Endothelial cell of umbilical vein (primary cell): ENCODE results near the gene ZCWPW1. TPM values are rescaled to one million over a fixed set of nuclear protein-coding genes. Genes with fewer than 3 reads are reported as not detected.
"Not testable (repeated sequence)": the region's sequence is repeated elsewhere in the genome, so short reads cannot be mapped to it uniquely, and the experiment has no call there.

Experiments
- BruUV-seq: library from RNA; stranded (reverse); fragments of 400-500 nt; replicated peaks from 2 replicates; lab custom pipeline; 2021; lab: Mats Ljungman, UMichigan
- CTCF ChIA-PET: fragments of 300-600, 350-600 bp; sonication (Branson Sonifier 250); formaldehyde crosslinking; loops from one replicate; lab custom pipeline; 2021; ENCODE audit warnings: antibody characterized with exemption, inconsistent platforms; lab: Charles Lee
- POLR2A ChIA-PET: fragments of 300-600, 350-600 bp; sonication (Branson Sonifier 250); formaldehyde crosslinking; loops from one replicate; lab custom pipeline; 2021; ENCODE audit warnings: antibody characterized with exemption, inconsistent platforms; lab: Charles Lee
- DNase-seq: peaks from one replicate; pipeline ENCODE4 v3.0.0-alpha.2; 2011; ENCODE audit warnings: low read depth, low spot score
- FAIRE-seq: peaks from 2 replicates; lab custom pipeline; 2011; peaks lifted over from hg19 to GRCh38; lab: Jason Lieb, UNC
- H2AFZ ChIP-seq: 2 replicates; pipeline ENCODE4 v1.6.0; 2012; ENCODE audit warnings: low read depth, low read length, control low read depth, inconsistent platforms
- H3K27ac ChIP-seq: 2 replicates; pipeline ENCODE4 v1.5.1; 2011; ENCODE audit warnings: low read depth, mild to moderate bottlenecking, control low read depth, low read length, moderate library complexity; ENCODE audit not compliant: insufficient read depth
- H3K27me3 ChIP-seq, 2 experiments: 2 replicates each; pipeline versions ENCODE4 v1.6.0 to v1.6.1; 2011; ENCODE audit warnings: low read length in 2 of 2, mixed read lengths in 1 of 2; ENCODE audit not compliant: control insufficient read depth in 2 of 2, insufficient read depth in 2 of 2
- H3K36me3 ChIP-seq, 2 experiments: 2 replicates in 1 of 2; 3 replicates in 1 of 2; pipeline ENCODE4 v1.5.1; 2011; ENCODE audit warnings: low read length in 2 of 2, mild to moderate bottlenecking in 1 of 2, moderate library complexity in 1 of 2; ENCODE audit not compliant: control insufficient read depth in 2 of 2, insufficient read depth in 2 of 2; ENCODE audit errors: extremely low read depth in 1 of 2
- H3K4me1 ChIP-seq: 3 replicates; pipeline ENCODE4 v1.5.1; 2011; ENCODE audit warnings: mild to moderate bottlenecking, low read length; ENCODE audit not compliant: control insufficient read depth, insufficient read depth; ENCODE audit errors: extremely low read depth
- H3K4me2 ChIP-seq: 2 replicates; pipeline ENCODE4 v1.6.1; 2011; ENCODE audit warnings: low read length, control low read depth, mixed read lengths; ENCODE audit not compliant: insufficient read depth
- H3K4me3 ChIP-seq, 3 experiments: fragments of 200-600 bp in 1 of 3; sonication (generic), shearing (Covaris generic) in 1 of 3; replicated peaks in 1 of 3; 2 replicates each; pipeline ENCODE4 v1.5.1; 2011 to 2016; ENCODE audit warnings: control low read depth in 3 of 3, low read length in 3 of 3, mild to moderate bottlenecking in 2 of 3, inconsistent platforms in 1 of 3, low read depth in 1 of 3, moderate library complexity in 1 of 3; ENCODE audit not compliant: insufficient read depth in 1 of 3
- H3K79me2 ChIP-seq: 2 replicates; pipeline ENCODE4 v1.6.0; 2012; ENCODE audit warnings: low read length, inconsistent platforms; ENCODE audit not compliant: control insufficient read depth, insufficient read depth
- H3K9ac ChIP-seq: replicated peaks from 2 replicates; pipeline ENCODE3; 2011; ENCODE audit warnings: low read length, control low read depth; ENCODE audit not compliant: insufficient read depth; ENCODE audit errors: extremely low read depth
- H3K9me1 ChIP-seq: replicated peaks from 3 replicates; pipeline ENCODE4 v1.6.0; 2011; ENCODE audit warnings: mild to moderate bottlenecking, low read length; ENCODE audit not compliant: control insufficient read depth, insufficient read depth; ENCODE audit errors: extremely low read depth
- H3K9me3 ChIP-seq: replicated peaks from 2 replicates; pipeline ENCODE4 v1.5.1; 2012; ENCODE audit warnings: low read length, inconsistent platforms; ENCODE audit not compliant: control insufficient read depth, insufficient read depth
- H4K20me1 ChIP-seq: replicated peaks from 2 replicates; pipeline ENCODE3; 2011; ENCODE audit warnings: mild to moderate bottlenecking, low read length; ENCODE audit not compliant: control insufficient read depth, insufficient read depth; ENCODE audit errors: extremely low read depth
- EZH2 ChIP-seq: IDR thresholded peaks from 2 replicates; pipeline ENCODE4 v1.6.1; 2012; ENCODE audit warnings: borderline replicate concordance, low read depth, mild to moderate bottlenecking, moderate library complexity, low read length, inconsistent platforms; ENCODE audit not compliant: severe bottlenecking
- FOS ChIP-seq: IDR thresholded peaks from 2 replicates; pipeline ENCODE4 v1.6.1; 2011; ENCODE audit warnings: mild to moderate bottlenecking, low read length, moderate library complexity, borderline replicate concordance; ENCODE audit not compliant: insufficient read depth
- GATA2 ChIP-seq: IDR thresholded peaks from 2 replicates; pipeline ENCODE4 v1.7.0; 2011; ENCODE audit warnings: low read depth, mild to moderate bottlenecking, moderate library complexity, mixed read lengths, low read length; ENCODE audit not compliant: insufficient read length, insufficient read depth
- JUN ChIP-seq: IDR thresholded peaks from 2 replicates; pipeline ENCODE4 v1.6.1; 2011; ENCODE audit warnings: borderline replicate concordance, low read depth; ENCODE audit not compliant: insufficient read length, insufficient read depth
- MYC ChIP-seq: IDR thresholded peaks from one replicate; pipeline ENCODE4 v1.6.1; 2011; ENCODE audit warnings: mild to moderate bottlenecking, low read depth, low read length
- POLR2A ChIP-seq: IDR thresholded peaks from 2 replicates; pipeline ENCODE4 v1.6.1; 2012; ENCODE audit warnings: low read depth, mild to moderate bottlenecking, control low read depth, low read length
- POLR2AphosphoS5 ChIP-seq: IDR thresholded peaks from 2 replicates; pipeline ENCODE4 v1.6.1; 2012; ENCODE audit warnings: low read depth, mild to moderate bottlenecking, control low read depth, low read length, moderate library complexity; ENCODE audit not compliant: insufficient read depth
- dilution Hi-C: fragments of 300-500 bp; cut with MboI; formaldehyde crosslinking; loops from one replicate; pipeline ENCODE4 v1.15.0; 2019; ENCODE audit warnings: low sequenced_read_pairs; ENCODE audit not compliant: extremely low pct_ligation_motif_present
- intact Hi-C: fragments of 100-400 bp; cut with micrococcal nuclease; formaldehyde crosslinking; loops from one replicate; pipeline ENCODE4 v1.10.0; 2022
- polyA plus RNA-seq, 4 experiments: library from polyadenylated mRNA; depleted of rRNA in 3 of 4; stranded (reverse) in 3 of 4; unstranded in 1 of 4; fragments of >200 nt; gene quantifications; 2 replicates each; pipeline versions ENCODE4 v1.2.1 to v1.2.3, GENCODE V29; 2011 to 2012; ENCODE audit warnings: missing spikeins in 1 of 4
- total RNA-seq: library from RNA; stranded (reverse); gene quantifications from 2 replicates; pipeline ENCODE4 v1.2.3, GENCODE V29; 2021
- TF ChIP-seq, protein P1 (sequence below): IDR thresholded peaks from 2 replicates; pipeline ENCODE4 v1.6.1; 2011; ENCODE audit not compliant: insufficient read depth, insufficient read length
- TF ChIP-seq, protein P2 (sequence below), 2 donors: IDR thresholded peaks; 1 replicate in 1 of 2; 2 replicates in 1 of 2; pipeline ENCODE4 v1.5.1; 2011; ENCODE audit warnings: low read length in 2 of 2, mild to moderate bottlenecking in 2 of 2, moderate library complexity in 2 of 2, control low read depth in 1 of 2, inconsistent platforms in 1 of 2, low read depth in 1 of 2; ENCODE audit not compliant: insufficient read depth in 1 of 2; ENCODE audit errors: extremely low read depth in 1 of 2

Gene ZCWPW1
- total and polyA plus RNA-seq, 2 donors (not counting 3 experiments of a cell fraction or from before 2014, with no cell fraction given), result 0.31 to 0.32 TPM

DNA sequence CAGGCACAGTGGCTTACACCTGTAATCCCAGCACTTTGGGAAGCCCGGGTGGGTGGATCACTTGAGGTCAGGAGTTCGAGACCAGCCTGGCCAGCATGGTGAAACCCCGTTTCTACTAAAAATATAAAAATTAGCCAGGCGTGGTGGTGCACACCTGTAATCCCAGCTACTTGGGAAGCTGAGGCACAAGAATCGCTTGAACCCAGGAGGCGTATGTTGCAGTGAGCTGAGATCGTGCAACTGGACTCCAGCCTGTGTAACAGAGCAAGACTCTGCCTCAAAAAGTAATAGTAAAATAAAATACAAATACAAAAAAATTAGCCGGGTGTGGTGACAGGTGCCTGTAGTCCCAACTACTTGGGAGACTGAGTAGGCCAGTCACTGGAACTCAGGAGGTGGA, 10.2 kb upstream of the ZCWPW1 start:
- H2AFZ ChIP-seq, H3K27me3 ChIP-seq, H3K9me1 ChIP-seq, H3K36me3 ChIP-seq, H3K27ac ChIP-seq, H3K9ac ChIP-seq, intact Hi-C loops, H3K4me2 ChIP-seq, FAIRE-seq, H3K4me3 ChIP-seq, H4K20me1 ChIP-seq, DNase-seq, BruUV-seq, dilution Hi-C loops, H3K9me3 ChIP-seq: not testable (repeated sequence)
- ChIA-PET CTCF (interaction anchor here (0.6 to 1.0 kb wide), 2 partner anchors 8 to 350 kb away, joined by 4 read pairs; no protein-coding TSS in a partner anchor), POLR2A (interaction anchor here (0.7 to 2.9 kb wide), 2 partner anchors 10 to 14 kb away, joined by 7 to 29 read pairs; partner anchors contain the start of genes MEPCE and ZCWPW1)
- Histone ChIP-seq H3K79me2 (peaks cover 17% of the 10 kb centered on the region), H3K4me1 (peaks cover 21% of the 10 kb centered on the region)

DNA sequence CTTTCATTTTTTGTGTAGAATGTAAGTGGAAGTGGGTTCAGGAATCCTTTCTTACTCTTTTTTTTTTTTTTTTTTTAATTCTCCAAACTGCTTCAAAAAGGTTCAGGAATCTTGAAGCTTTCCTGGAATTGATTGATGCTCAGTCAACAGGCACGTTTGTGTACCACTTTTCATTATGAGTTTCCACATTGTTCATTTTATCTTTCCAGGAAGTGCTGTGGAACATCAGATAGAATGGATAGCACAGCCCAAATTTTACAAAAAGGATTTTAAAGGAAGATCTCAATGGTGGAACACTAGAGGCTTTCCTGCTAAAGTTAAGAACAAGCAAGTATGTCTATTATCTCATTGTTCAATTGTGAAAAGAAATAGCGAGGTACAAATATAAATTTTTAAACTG, 9.7 kb upstream of the ZCWPW1 start:
- intact Hi-C loops (no loop called here), dilution Hi-C loops (no loop called here)
- no peaks in the 10 kb centered on the region for H3K9me1 ChIP-seq
- no peaks in the 10 kb centered on the region for H4K20me1 ChIP-seq
- no TSS peak for BruUV-seq
- peaks cover 17% of the 10 kb centered on the region for H3K4me1 ChIP-seq
- H3K9me3 ChIP-seq, result no peaks in the 10 kb centered on the region
- H3K9ac ChIP-seq, result no peak overlapping the region
- FAIRE-seq (peak; percentile 64), DNase-seq (no peak)
- POLR2A ChIA-PET, result interaction anchor here (0.7 to 2.9 kb wide), 3 partner anchors 9 to 389 kb away, joined by 6 to 29 read pairs (median 7); partner anchors contain the start of genes EPHB4, MEPCE and ZCWPW1
- H3K4me3 ChIP-seq, result no peak overlapping the region
- peaks cover 17% of the 10 kb centered on the region for H3K79me2 ChIP-seq
- H3K27me3 ChIP-seq, result no peaks in the 10 kb centered on the region
- no peak overlapping the region for H3K27ac ChIP-seq
- no peak overlapping the region for H2AFZ ChIP-seq
- CTCF ChIA-PET, result interaction anchor here (0.6 to 2.2 kb wide), 4 partner anchors 9 to 350 kb away, joined by 4 to 6 read pairs (median 5); partner anchors contain the start of genes MEPCE and ZCWPW1
- TF ChIP-seq JUN, result no peak
- TF ChIP-seq GATA2, result no peak
- no peak for TF ChIP-seq FOS
- no peak for TF ChIP-seq POLR2AphosphoS5
- TF ChIP-seq, protein P1, sequence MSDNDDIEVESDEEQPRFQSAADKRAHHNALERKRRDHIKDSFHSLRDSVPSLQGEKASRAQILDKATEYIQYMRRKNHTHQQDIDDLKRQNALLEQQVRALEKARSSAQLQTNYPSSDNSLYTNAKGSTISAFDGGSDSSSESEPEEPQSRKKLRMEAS, result no peak
- TF ChIP-seq, protein P2, sequence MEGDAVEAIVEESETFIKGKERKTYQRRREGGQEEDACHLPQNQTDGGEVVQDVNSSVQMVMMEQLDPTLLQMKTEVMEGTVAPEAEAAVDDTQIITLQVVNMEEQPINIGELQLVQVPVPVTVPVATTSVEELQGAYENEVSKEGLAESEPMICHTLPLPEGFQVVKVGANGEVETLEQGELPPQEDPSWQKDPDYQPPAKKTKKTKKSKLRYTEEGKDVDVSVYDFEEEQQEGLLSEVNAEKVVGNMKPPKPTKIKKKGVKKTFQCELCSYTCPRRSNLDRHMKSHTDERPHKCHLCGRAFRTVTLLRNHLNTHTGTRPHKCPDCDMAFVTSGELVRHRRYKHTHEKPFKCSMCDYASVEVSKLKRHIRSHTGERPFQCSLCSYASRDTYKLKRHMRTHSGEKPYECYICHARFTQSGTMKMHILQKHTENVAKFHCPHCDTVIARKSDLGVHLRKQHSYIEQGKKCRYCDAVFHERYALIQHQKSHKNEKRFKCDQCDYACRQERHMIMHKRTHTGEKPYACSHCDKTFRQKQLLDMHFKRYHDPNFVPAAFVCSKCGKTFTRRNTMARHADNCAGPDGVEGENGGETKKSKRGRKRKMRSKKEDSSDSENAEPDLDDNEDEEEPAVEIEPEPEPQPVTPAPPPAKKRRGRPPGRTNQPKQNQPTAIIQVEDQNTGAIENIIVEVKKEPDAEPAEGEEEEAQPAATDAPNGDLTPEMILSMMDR (IDR thresholded peaks at IDR 0.05; ENCODE audit: extremely low read depth in 1 of 2, insufficient read depth in 1 of 2, low read depth in 1 of 2, low read length in 2 of 2), result no peak
- TF ChIP-seq MYC, result no peak
- no peak for TF ChIP-seq POLR2A
- no peak for TF ChIP-seq EZH2
- H3K4me2 ChIP-seq, result no peak overlapping the region
- peaks cover 5 to 10% of the 10 kb centered on the region in 2 experiments for H3K36me3 ChIP-seq
